NCI-H2171 treated with DMSO at 0.1 percent for 48 hours (cell line): ENCODE measurements around the gene TMED3.
"Not testable (repeated sequence)": the region's sequence is repeated elsewhere in the genome, so short reads cannot be mapped to it uniquely, and the experiment has no call there.

Experiments
- DNase-seq: peaks from one replicate; lab custom pipeline; 2025; lab: John Stamatoyannopoulos, UW

Gene TMED3

GRCh38 chr15:79316864-79317263, 6.0 kb downstream of the TMED3 start:
- DNase-seq, result no peak

GRCh38 chr15:79319973-79320372, 9.1 kb downstream of the TMED3 start:
- DNase-seq, result not testable (repeated sequence)

DNA sequence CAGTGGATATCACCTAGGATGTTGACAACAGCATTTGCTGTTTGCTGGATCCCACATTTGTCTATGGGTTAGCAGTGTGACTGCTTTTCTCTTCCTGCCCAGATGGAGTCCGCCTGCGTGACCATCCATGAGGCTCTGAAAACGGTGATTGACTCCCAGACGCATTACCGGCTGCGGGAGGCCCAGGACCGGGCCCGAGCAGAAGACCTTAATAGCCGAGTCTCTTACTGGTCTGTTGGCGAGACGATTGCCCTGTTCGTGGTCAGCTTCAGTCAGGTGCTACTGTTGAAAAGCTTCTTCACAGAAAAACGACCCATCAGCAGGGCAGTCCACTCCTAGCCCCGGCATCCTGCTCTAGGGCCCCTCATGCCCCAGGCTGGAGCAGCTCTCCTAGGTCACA, 11.0 kb downstream of the TMED3 start:
- no peak for DNase-seq

DNA sequence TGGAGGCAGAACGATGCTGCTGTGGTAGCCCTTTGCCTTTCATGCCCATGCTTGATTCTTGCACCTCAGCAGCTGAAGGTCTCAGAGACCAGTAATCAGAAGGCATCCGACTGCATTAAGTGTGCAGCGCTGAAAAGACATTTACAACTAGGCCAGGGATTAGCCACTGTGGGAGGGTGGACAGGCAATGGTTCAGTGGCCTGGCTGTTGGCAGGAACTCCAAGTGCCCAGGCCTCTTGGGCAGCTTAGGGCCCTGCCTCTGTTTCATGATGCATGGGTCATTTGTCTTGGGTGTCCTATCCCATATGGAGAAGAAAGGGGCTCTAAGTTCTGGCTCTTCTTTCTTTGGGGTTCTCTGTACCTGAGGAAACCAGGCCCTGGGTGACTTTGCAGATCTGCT, 11.4 kb downstream of the TMED3 start:
- no peak for DNase-seq

DNA sequence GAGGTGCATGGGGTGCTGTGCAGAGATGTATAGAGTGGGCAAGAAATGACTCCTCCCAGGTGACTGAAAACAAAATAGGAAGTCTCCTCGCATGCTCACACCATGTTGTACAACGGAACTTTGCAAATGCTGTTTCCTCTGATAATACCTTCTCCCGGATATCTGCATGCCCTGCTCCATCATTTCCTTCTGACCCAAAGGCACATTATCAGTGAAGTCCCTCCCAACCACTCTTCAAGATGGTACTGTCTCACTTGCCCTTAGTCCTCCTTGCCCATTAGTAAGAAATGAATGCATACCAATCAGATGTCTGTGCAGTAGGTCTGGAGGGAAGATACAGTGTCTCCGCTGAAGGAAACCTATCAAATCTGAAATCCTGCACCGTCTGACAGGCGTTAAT, 12.0 kb downstream of the TMED3 start:
- DNase-seq, result no peak

DNA sequence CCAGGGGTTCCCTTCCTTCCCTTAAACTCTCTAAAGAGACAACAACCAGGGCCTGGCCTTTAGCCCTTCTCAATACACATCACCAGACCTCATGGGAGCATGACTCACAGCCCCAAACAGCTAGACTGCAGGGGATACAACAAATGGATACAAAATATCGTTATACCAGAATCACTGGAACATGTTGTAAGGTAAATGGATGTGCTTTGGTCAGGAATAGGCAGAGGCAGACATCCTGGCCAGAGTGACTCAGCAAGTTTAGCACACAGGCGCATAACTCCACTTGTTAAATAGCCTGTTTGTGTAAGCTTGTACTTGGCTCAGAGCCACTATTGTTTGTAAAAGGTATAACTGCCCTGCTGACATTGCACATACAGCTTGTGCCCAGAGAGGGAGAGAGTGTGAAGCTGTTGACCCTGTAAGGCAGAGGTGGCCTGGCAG, 18.3 kb downstream of the TMED3 start:
- peak; percentile 37 for DNase-seq

DNA sequence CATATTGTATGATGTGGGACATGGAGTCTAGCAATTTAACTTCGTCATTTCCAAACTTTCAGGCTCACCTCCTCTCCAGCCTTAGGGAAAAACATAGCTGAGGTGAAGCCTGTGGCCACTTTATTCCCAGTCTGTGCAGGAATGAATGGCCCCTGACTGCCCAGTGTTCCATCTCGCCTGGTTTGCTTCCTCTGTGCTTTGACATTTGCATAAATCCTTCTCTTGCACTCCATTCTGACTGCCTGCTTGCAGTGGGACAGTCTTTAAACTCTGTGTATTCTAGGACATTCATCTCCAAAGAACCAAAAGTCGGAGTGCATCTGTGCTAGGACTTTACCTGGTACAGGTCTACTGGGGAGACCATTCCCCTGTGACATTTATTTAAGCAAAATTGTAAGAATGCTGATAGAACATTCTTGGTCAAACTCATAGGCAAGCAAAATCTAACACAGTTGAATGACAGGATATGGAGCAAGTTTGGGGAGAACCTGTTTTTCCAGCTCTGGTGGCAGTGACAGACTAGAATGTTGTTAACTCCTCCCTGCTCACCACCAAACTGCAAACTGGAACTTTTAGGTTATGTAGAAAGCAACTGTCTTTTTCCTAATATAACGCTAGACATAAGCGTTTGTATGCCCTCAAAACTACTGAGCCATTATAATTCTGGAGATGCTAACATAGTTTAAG, 22.1 kb downstream of the TMED3 start:
- no peak for DNase-seq

GRCh38 chr15:79337591-79337990, 26.7 kb downstream of the TMED3 start:
- DNase-seq, result no peak

GRCh38 chr15:79339588-79340314, 28.8 kb downstream of the TMED3 start:
- DNase-seq, result peak; percentile 32

DNA sequence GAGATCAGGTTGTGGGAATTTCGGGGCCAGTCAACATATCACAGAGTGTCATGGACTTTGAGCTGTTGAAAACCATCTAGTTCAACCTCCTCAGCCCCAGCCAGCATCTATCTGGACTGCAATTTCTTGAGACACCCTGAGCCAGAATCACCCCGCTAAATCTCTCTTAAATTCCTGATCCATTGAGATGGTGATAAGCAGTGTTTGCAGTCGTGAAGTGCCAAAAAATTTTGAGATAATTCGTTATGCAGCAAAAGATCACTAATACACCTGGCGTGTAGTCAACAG, 29.3 kb downstream of the TMED3 start:
- no peak for DNase-seq

DNA sequence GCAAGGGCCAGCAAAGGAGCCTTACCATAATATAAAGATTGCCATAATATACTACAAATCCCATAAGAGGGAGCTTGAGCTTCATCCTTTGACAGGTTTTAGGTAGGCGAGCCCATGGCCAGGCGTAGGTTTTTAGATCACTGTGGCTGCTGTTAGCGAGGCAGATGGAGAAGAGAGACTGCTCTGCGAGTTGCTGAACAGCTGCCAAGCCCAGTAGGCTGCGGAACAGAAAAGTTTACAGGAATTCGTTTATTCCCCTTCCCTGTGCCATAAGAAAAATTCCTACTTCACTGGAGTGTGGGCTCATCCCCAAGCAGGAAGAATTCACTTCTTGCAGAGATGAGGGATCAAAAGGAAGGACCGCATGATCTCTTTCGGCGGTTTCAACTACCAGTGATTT, 30.5 kb downstream of the TMED3 start:
- no peak for DNase-seq

DNA sequence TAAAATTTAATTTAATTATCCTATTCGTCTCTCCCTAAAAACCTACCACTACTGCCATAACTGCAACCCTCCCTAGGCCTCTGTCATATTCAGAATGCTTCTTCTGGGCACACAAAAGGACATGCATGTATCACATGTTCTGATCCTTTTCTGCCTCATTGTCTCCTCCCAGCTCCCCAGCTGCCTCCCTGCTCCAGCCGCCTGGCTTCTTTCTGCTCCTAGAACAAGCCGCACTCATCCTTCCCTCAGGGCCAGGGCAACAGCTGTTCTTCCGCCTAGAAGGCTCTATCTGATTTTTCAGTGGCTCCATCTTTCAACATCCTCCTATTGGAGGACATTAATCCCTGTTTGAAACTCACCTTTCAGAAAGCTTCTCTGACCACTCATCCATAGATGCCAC, 38.6 kb downstream of the TMED3 start:
- peak; percentile 92 for DNase-seq

DNA sequence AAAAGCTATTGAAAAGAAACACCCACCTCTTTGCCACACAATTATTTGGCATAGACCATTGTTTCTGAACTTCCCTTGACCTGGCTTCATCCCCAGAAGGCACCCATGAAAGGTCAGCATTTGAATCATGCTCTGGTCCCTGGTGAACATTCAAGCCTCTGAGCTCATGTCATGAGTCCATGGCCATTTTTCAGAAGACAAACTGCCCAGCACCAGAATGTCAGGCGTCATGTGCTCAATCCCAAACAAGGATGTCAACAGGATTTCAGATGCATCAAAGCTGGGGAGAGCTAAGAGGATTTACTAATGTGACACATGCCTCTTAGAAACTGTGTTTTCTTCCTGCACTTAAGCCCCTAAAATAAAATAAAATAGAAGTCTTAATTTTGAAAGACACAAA, 41.3 kb downstream of the TMED3 start:
- no peak for DNase-seq

DNA sequence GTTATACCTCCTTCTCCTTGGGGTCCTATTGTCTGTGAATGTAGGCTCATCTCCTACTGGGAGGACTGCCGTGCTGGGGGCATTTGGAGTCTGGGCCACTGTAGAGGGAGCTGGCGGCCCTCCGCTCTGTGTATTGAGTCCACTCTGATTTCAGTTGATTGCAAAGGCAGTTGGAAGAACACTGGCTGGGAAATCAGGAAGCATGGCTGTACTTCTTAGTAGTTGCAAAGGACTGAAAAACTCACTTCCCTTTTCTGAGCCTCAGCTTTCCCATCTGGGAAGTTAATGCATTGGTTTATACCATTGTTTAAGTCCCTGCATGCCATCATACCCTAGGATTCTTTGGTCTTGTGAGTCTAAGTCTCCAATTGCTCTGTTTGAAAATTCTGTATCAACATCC, 46.7 kb downstream of the TMED3 start:
- no peak for DNase-seq

GRCh38 chr15:79358069-79358468, 47.2 kb downstream of the TMED3 start:
- no peak for DNase-seq

DNA sequence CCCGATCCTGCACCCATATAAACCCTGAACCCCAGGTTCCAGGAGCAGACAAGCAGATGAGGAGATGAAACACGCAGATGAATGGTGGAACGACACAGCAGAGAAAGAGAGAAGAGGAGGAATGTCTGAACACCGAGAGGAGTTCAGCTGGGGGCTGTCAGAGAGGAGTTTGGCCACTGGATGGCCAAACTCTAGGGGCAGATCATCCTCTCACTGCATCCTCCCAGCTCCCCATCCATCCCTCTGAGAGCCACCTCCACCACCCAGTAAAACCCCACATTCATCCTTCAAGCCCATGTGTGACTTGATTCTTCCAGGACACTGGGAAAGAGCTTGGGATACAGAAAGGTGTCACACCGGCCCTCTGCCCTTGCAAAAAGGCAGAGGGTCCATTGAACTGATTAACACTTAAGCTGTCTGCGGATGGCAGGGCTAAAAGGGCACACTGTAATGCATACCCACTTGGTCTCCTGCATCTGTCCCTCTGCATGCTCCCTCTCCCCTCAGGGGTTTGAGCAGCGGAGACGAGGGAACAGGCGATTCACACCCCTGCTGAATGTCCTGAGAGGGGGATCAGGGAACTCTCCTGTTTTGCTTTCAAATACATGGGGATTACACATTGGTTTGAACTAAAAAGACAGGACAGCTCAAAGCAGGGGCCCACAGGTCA, 53.8 kb downstream of the TMED3 start:
- no peak for DNase-seq

DNA sequence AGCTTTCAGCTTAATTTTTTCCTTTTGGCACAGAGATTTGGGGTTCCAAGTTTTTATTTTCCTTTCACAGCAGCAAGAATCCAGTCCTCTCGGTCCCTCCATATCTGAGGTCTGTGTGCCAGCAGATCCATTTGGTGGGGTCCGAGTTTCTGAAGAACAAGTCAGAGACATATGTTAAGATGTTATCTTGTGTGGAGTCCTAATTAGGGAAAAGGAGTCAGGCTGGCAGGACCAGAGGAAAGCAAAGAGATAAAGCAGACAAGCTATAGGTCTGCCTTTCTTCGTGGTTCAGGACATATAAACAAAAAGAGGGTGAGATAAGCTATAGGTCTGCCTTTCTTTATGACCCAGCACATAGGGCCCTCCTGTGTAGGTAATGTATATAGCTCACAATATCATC, 54.9 kb downstream of the TMED3 start:
- DNase-seq, result no peak

DNA sequence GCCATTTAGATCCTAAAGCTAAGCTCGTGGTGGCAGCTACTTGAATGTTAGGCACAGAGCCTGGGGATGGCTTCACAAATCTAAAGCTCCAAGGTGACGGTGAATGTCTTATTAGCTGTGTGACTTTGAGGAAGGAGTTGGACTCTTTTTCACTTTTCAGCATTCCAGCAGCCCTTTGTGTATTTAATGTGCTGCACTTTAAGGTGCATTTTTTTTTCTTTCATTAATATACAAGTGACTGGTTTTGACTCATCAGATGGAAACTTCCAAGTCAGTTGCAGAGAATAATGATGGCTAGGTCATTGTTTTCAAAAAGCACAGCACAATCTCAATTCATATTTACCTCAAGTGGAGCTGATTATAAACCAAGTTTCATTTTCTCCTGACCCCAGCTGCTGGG, 55.8 kb downstream of the TMED3 start:
- DNase-seq, result no peak

DNA sequence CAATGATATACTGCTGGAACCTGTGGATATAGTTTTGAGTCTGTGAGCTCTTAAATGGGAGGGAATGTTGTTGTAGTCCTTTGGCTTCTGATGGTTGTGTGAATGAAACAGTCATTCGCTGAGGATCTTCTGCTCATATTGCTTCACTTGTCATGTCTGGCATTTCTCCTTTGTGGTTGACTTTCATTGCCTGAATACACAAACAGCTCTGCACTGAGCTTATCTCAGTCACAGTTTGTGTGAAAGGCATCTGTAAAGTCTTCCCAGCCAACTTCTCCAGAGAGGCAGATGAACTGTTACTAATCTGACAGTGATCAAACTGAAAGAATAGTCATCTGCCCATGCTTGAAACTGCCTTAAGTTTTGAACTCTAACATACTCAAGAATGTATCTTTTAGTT, 59.8 kb downstream of the TMED3 start:
- no peak for DNase-seq

GRCh38 chr15:79371591-79371990, 60.7 kb downstream of the TMED3 start:
- DNase-seq, result no peak

GRCh38 chr15:79372428-79372827, 61.5 kb downstream of the TMED3 start:
- no peak for DNase-seq
